GM19372 (cell line): ENCODE measurements around the gene ILDR2.

Experiments
- ATAC-seq: cut with Tn5 transposase; IDR thresholded peaks from one replicate; pipeline ENCODE4 v1.9.1; 2021; ENCODE audit warnings: mild to moderate bottlenecking, low read depth, moderate library complexity; ENCODE audit not compliant: unreplicated experiment

The ILDR2 gene

GRCh38 chr1:166972193-166972592, 3.1 kb downstream of the ILDR2 start:
- no peak for ATAC-seq

- ATAC-seq, result no peak
These were observed 4.1 kb downstream of the ILDR2 start for GRCh38 chr1:166971252-166971651.

- ATAC-seq, result peak; percentile 61
These were observed 6.2 kb downstream of the ILDR2 start for GRCh38 chr1:166969074-166969677.

- ATAC-seq, result peak; percentile 44
These were observed 14.4 kb downstream of the ILDR2 start for GRCh38 chr1:166960858-166961474.

GRCh38 chr1:166956872-166957271, 18.5 kb downstream of the ILDR2 start:
- no peak for ATAC-seq

- no peak for ATAC-seq
These were observed 19.1 kb downstream of the ILDR2 start for GRCh38 chr1:166956057-166956850.

GRCh38 chr1:166953491-166953890, 21.8 kb downstream of the ILDR2 start:
- ATAC-seq, result no peak

- no peak for ATAC-seq
These were observed 23.2 kb downstream of the ILDR2 start for GRCh38 chr1:166952002-166952746.

- ATAC-seq, result no peak
These were observed 24.3 kb downstream of the ILDR2 start for GRCh38 chr1:166951050-166951449.

- ATAC-seq, result no peak
These were observed 25.2 kb downstream of the ILDR2 start for GRCh38 chr1:166950156-166950555.

- ATAC-seq, result no peak
These were observed 26.4 kb downstream of the ILDR2 start for GRCh38 chr1:166948856-166949350.

GRCh38 chr1:166947398-166948043, 27.8 kb downstream of the ILDR2 start:
- ATAC-seq, result no peak

GRCh38 chr1:166944186-166944967, 31.0 kb downstream of the ILDR2 start:
- no peak for ATAC-seq

- no peak for ATAC-seq
These were observed 35.5 kb downstream of the ILDR2 start for GRCh38 chr1:166939741-166940375.

GRCh38 chr1:166937962-166938361, 37.4 kb downstream of the ILDR2 start:
- no peak for ATAC-seq

- ATAC-seq, result no peak
These were observed 38.0 kb downstream of the ILDR2 start for GRCh38 chr1:166937329-166937728.

- ATAC-seq, result no peak
These were observed 41.7 kb downstream of the ILDR2 start for GRCh38 chr1:166933633-166934032.

- no peak for ATAC-seq
These were observed 42.2 kb downstream of the ILDR2 start for GRCh38 chr1:166933140-166933539.

- no peak for ATAC-seq
These were observed 45.4 kb downstream of the ILDR2 start for GRCh38 chr1:166929911-166930310.
